Keratinocyte (primary cell): ENCODE measurements around the gene SOX8. TPM values are rescaled to one million over a fixed set of nuclear protein-coding genes. Genes with fewer than 3 reads are reported as not detected.

Source experiments
- DNase-seq: peaks from one replicate; pipeline ENCODE4 v3.0.0-alpha.2; 2011; ENCODE audit warnings: low read depth, missing footprints, low spot score
- FAIRE-seq: peaks from 2 replicates; lab custom pipeline; 2011; peaks lifted over from hg19 to GRCh38; lab: Jason Lieb, UNC
- H2AFZ ChIP-seq: 2 replicates; pipeline ENCODE4 v1.6.0; 2012; ENCODE audit warnings: low read length, control low read depth, inconsistent platforms; ENCODE audit not compliant: control insufficient read depth
- H3K27ac ChIP-seq: 2 replicates; pipeline ENCODE4 v1.5.1; 2011; ENCODE audit warnings: low read length; ENCODE audit not compliant: control insufficient read depth, insufficient read depth
- H3K27me3 ChIP-seq: 3 replicates; pipeline ENCODE4 v1.6.0; 2011; ENCODE audit warnings: low read length; ENCODE audit not compliant: control insufficient read depth, insufficient read depth; ENCODE audit errors: extremely low read depth
- H3K36me3 ChIP-seq, 2 experiments: 2 replicates in 1 of 2; 3 replicates in 1 of 2; pipeline ENCODE4 v1.5.1; 2011; ENCODE audit warnings: low read length in 2 of 2, mild to moderate bottlenecking in 1 of 2; ENCODE audit not compliant: control insufficient read depth in 2 of 2, insufficient read depth in 2 of 2; ENCODE audit errors: extremely low read depth in 1 of 2
- H3K4me1 ChIP-seq: 3 replicates; pipeline ENCODE4 v1.5.1; 2011; ENCODE audit warnings: low read length; ENCODE audit not compliant: control insufficient read depth, insufficient read depth; ENCODE audit errors: extremely low read depth
- H3K4me2 ChIP-seq: 3 replicates; pipeline ENCODE4 v1.6.0; 2011; ENCODE audit warnings: low read depth, low read length; ENCODE audit not compliant: control insufficient read depth, insufficient read depth; ENCODE audit errors: extremely low read depth
- H3K4me3 ChIP-seq, 3 experiments: fragments of 200-600 bp in 1 of 3; sonication (generic) in 1 of 3; 2 replicates in 2 of 3; 3 replicates in 1 of 3; pipeline ENCODE4 v1.5.1; 2011 to 2016; ENCODE audit warnings: low read length in 3 of 3, mild to moderate bottlenecking in 3 of 3, control low read depth in 2 of 3, inconsistent platforms in 1 of 3, low read depth in 1 of 3, mixed read lengths in 1 of 3, mixed run types in 1 of 3, moderate library complexity in 1 of 3; ENCODE audit not compliant: control insufficient read depth in 2 of 3, insufficient read depth in 2 of 3; ENCODE audit errors: extremely low read depth in 1 of 3
- H3K79me2 ChIP-seq: 2 replicates; pipeline ENCODE4 v1.6.0; 2012; ENCODE audit warnings: low read length; ENCODE audit not compliant: control insufficient read depth, insufficient read depth
- H3K9ac ChIP-seq: 3 replicates; pipeline ENCODE4 v1.6.0; 2011; ENCODE audit warnings: low read length; ENCODE audit not compliant: control insufficient read depth, insufficient read depth; ENCODE audit errors: extremely low read depth
- H3K9me1 ChIP-seq: 3 replicates; pipeline ENCODE4 v1.6.0; 2011; ENCODE audit warnings: low read length; ENCODE audit not compliant: control insufficient read depth, insufficient read depth; ENCODE audit errors: extremely low read depth
- H3K9me3 ChIP-seq: 2 replicates; pipeline ENCODE4 v1.5.1; 2012; ENCODE audit warnings: low read depth, low read length; ENCODE audit not compliant: control insufficient read depth
- H4K20me1 ChIP-seq: 3 replicates; pipeline ENCODE4 v1.6.0; 2011; ENCODE audit warnings: low read length; ENCODE audit not compliant: control insufficient read depth, insufficient read depth; ENCODE audit errors: extremely low read depth
- EZH2 ChIP-seq: IDR thresholded peaks from one replicate; pipeline ENCODE4 v1.6.1; 2012; ENCODE audit warnings: inconsistent platforms, mild to moderate bottlenecking, low read length, moderate library complexity
- dilution Hi-C: fragments of 300-500 bp; cut with MboI; formaldehyde crosslinking; loops from one replicate; pipeline ENCODE4 v1.7.0; 2020; ENCODE audit warnings: low sequenced_read_pairs; ENCODE audit not compliant: extremely low pct_ligation_motif_present
- polyA plus RNA-seq, 5 experiments: library from polyadenylated mRNA; depleted of rRNA in 3 of 5; stranded (reverse) in 3 of 5; stranded (forward) in 1 of 5; unstranded in 1 of 5; fragments of >200 nt; gene quantifications; 1 replicate in 1 of 5; 2 replicates in 3 of 5; 3 replicates in 1 of 5; pipeline versions ENCODE4 v1.2.1 to v1.2.3, GENCODE V29; 2011 to 2012; ENCODE audit warnings: missing spikeins in 2 of 5, low read depth in 1 of 5, low replicate concordance in 1 of 5
- TF ChIP-seq, protein P1 (sequence below), 3 experiments: IDR thresholded peaks in 1 of 3; conservative IDR thresholded peaks in 1 of 3; optimal IDR thresholded peaks in 1 of 3; 2 replicates in 2 of 3; 3 replicates in 1 of 3; pipeline versions ENCODE3 to v1.5.1; 2011; ENCODE audit warnings: low read length in 3 of 3, mild to moderate bottlenecking in 3 of 3, moderate library complexity in 2 of 3, control low read depth in 1 of 3, inconsistent platforms in 1 of 3; ENCODE audit not compliant: insufficient read depth in 2 of 3; ENCODE audit errors: extremely low read depth in 1 of 3

Gene SOX8
- polyA plus RNA-seq, 1 donor (not counting 4 experiments of a cell fraction or from before 2014, with no cell fraction given) = 0.03 TPM

DNA sequence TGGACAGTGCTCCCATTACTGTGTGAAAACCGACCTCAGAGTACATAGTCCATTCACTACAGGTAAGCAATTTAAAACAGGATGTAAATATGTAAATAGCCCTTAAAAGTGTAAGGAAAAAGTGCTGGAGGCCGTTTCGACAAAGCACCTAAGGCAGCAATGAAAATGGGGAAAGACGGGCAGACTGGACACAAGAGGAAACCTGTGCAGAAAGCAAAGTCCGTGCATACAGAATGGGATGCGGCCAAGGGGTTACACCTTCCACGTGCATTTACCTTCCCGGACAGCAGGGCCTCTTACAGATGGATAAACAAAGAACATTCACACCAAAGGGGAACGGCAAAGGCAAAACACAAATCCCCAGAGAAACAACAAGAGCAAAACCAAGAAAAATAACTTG is 42.8 kb upstream of the SOX8 start:
- Histone ChIP-seq H3K9me1 (no peaks in the 10 kb centered on the region), H3K4me1 (no peaks in the 10 kb centered on the region), H3K9me3 (no peaks in the 10 kb centered on the region), H3K4me2 (no peak overlapping the region), H3K79me2 (no peaks in the 10 kb centered on the region), H2AFZ (no peak overlapping the region), H3K27ac (no peak overlapping the region), H3K4me3 (no peak overlapping the region), H3K27me3 (no peaks in the 10 kb centered on the region), H3K36me3 (no peaks in the 10 kb centered on the region), H3K9ac (no peak overlapping the region), H4K20me1 (no peaks in the 10 kb centered on the region)
- DNase-seq (no peak), FAIRE-seq (no peak)
- dilution Hi-C loops = no loop called here
- TF ChIP-seq EZH2 = no peak
- TF ChIP-seq, protein P1, sequence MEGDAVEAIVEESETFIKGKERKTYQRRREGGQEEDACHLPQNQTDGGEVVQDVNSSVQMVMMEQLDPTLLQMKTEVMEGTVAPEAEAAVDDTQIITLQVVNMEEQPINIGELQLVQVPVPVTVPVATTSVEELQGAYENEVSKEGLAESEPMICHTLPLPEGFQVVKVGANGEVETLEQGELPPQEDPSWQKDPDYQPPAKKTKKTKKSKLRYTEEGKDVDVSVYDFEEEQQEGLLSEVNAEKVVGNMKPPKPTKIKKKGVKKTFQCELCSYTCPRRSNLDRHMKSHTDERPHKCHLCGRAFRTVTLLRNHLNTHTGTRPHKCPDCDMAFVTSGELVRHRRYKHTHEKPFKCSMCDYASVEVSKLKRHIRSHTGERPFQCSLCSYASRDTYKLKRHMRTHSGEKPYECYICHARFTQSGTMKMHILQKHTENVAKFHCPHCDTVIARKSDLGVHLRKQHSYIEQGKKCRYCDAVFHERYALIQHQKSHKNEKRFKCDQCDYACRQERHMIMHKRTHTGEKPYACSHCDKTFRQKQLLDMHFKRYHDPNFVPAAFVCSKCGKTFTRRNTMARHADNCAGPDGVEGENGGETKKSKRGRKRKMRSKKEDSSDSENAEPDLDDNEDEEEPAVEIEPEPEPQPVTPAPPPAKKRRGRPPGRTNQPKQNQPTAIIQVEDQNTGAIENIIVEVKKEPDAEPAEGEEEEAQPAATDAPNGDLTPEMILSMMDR (optimal IDR thresholded peaks at IDR 0.05 in 1 of 3, IDR thresholded peaks at IDR 0.05 in 1 of 3, conservative IDR thresholded peaks at IDR 0.05 in 1 of 3; ENCODE audit: extremely low read depth in 1 of 3, insufficient read depth in 2 of 3, low read length in 3 of 3) = no peak

DNA sequence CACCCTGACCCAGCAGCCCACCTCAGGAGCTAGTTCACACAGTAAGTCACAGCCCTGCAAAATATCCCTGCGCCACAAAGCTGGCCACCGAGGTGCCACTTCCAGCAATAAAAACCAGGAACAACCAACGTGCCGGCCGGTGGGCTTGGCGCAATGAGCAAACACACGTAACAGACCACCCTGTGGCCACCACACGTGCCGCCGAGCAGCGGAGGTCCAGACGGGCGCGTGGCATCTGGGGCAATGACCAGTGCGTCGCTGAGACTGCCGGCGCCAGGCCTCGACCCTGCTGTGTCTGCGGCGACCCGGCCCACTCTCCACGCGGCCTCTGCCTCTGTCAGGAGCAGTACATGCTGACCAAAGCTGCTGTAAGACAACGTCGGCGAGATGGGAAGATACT is 42.3 kb upstream of the SOX8 start:
- no peak for FAIRE-seq
- no peaks in the 10 kb centered on the region for H4K20me1 ChIP-seq
- H3K79me2 ChIP-seq = no peaks in the 10 kb centered on the region
- no peak for DNase-seq
- H3K36me3 ChIP-seq = no peaks in the 10 kb centered on the region
- no peaks in the 10 kb centered on the region for H3K27me3 ChIP-seq
- no peaks in the 10 kb centered on the region for H3K4me1 ChIP-seq
- no peak overlapping the region for H3K4me3 ChIP-seq
- no peaks in the 10 kb centered on the region for H3K9me1 ChIP-seq
- H3K9me3 ChIP-seq = no peaks in the 10 kb centered on the region
- H3K27ac ChIP-seq = no peak overlapping the region
- no peak overlapping the region for H3K4me2 ChIP-seq
- dilution Hi-C loops = no loop called here
- H2AFZ ChIP-seq = no peak overlapping the region
- TF ChIP-seq, protein P1 (optimal IDR thresholded peaks at IDR 0.05 in 1 of 3, IDR thresholded peaks at IDR 0.05 in 1 of 3, conservative IDR thresholded peaks at IDR 0.05 in 1 of 3; ENCODE audit: extremely low read depth in 1 of 3, insufficient read depth in 2 of 3, low read length in 3 of 3) = no peak
- no peak for TF ChIP-seq EZH2
- H3K9ac ChIP-seq = no peak overlapping the region
